ENCODE measurements around the gene CD209.

The CD209 gene

GRCh38 chr19:7706188-7706954, 41.0 kb downstream of the CD209 start:
- Histone ChIP-seq H3K4me3 (ENCODE audit: low read depth, low read length) (no peak overlapping the region), H3K27me3 (ENCODE audit: insufficient read depth, low read depth, severe bottlenecking) (no peaks in the 10 kb centered on the region), H3K36me3 (no peaks in the 10 kb centered on the region), H3K9me3 (ENCODE audit: severe bottlenecking) (no peaks in the 10 kb centered on the region), H3K27ac (no peak overlapping the region)
- TF ChIP-seq CTCF (IDR thresholded peaks at IDR 0.05; ENCODE audit: low read depth, low read length), result no peak
- DNase-seq, result no peak

- H3K9me3 ChIP-seq (ENCODE audit: severe bottlenecking), result no peaks in the 10 kb centered on the region
- no peaks in the 10 kb centered on the region for H3K27me3 ChIP-seq (ENCODE audit: insufficient read depth, low read depth, severe bottlenecking)
- H3K27ac ChIP-seq, result no peak overlapping the region
- TF ChIP-seq CTCF (IDR thresholded peaks at IDR 0.05; ENCODE audit: low read depth, low read length), result no peak
- no peak overlapping the region for H3K4me3 ChIP-seq (ENCODE audit: low read depth, low read length)
- DNase-seq, result no peak
- no peaks in the 10 kb centered on the region for H3K36me3 ChIP-seq
These were observed 41.7 kb downstream of the CD209 start for GRCh38 chr19:7705387-7706187.

- Histone ChIP-seq H3K4me3 (ENCODE audit: low read depth, low read length) (no peak overlapping the region), H3K36me3 (no peaks in the 10 kb centered on the region), H3K9me3 (ENCODE audit: severe bottlenecking) (no peaks in the 10 kb centered on the region), H3K27ac (no peak overlapping the region), H3K27me3 (ENCODE audit: insufficient read depth, low read depth, severe bottlenecking) (no peaks in the 10 kb centered on the region)
- TF ChIP-seq CTCF (IDR thresholded peaks at IDR 0.05; ENCODE audit: low read depth, low read length), result no peak
- DNase-seq, result no peak
These were observed 42.9 kb downstream of the CD209 start for GRCh38 chr19:7704280-7705060.

- Histone ChIP-seq H3K27ac (no peak overlapping the region), H3K4me3 (ENCODE audit: low read depth, low read length) (no peak overlapping the region), H3K36me3 (no peaks in the 10 kb centered on the region), H3K27me3 (ENCODE audit: insufficient read depth, low read depth, severe bottlenecking) (no peaks in the 10 kb centered on the region), H3K9me3 (ENCODE audit: severe bottlenecking) (no peaks in the 10 kb centered on the region)
- no peak for TF ChIP-seq CTCF (IDR thresholded peaks at IDR 0.05; ENCODE audit: low read depth, low read length)
- DNase-seq, result no peak
These were observed 44.0 kb downstream of the CD209 start for GRCh38 chr19:7703332-7703731.

GRCh38 chr19:7701654-7702457, 45.5 kb downstream of the CD209 start, which contains the start of gene FCER2:
Gene FCER2, minus strand, starts transcription at chr19:7702131. Its CDS starts 2,371 bp downstream, at chr19:7699760.
- DNase-seq, result no peak
- Histone ChIP-seq H3K27ac (no peak within 1 kb of the TSS), H3K36me3 (no peaks in the 10 kb centered on the region), H3K9me3 (ENCODE audit: severe bottlenecking) (no peaks in the 10 kb centered on the region), H3K27me3 (ENCODE audit: insufficient read depth, low read depth, severe bottlenecking) (no peaks in the 10 kb centered on the region), H3K4me3 (ENCODE audit: low read depth, low read length) (no peak within 1 kb of the TSS)
- TF ChIP-seq CTCF (IDR thresholded peaks at IDR 0.05; ENCODE audit: low read depth, low read length), result no peak

Measured in WERI-Rb-1 (cell line).